H1 (cell line): ENCODE results near the gene CALHM2. TPM values are rescaled to one million over a fixed set of nuclear protein-coding genes. Genes with fewer than 3 reads are reported as not detected.
A peak's percentile ranks its signal among the peaks of the same experiment; 100 is the strongest.

ENCODE experiments used
- BCL11A ChIP-seq, 2 experiments: IDR thresholded peaks; one replicate each; pipeline ENCODE4 v1.6.1; 2011; ENCODE audit warnings: low read depth in 2 of 2, low read length in 2 of 2, mild to moderate bottlenecking in 2 of 2
- CHD1 ChIP-seq: IDR thresholded peaks from 2 replicates; pipeline ENCODE4 v1.6.1; 2012; ENCODE audit warnings: low read depth, low read length, improper control_type of control experiment
- CTBP2 ChIP-seq: IDR thresholded peaks from 2 replicates; pipeline ENCODE4 v1.7.0; 2011; ENCODE audit warnings: borderline replicate concordance, mild to moderate bottlenecking, moderate library complexity, mixed read lengths, low read length; ENCODE audit not compliant: insufficient read depth, insufficient read length
- EP300 ChIP-seq, 2 experiments: IDR thresholded peaks; 1 replicate in 1 of 2; 2 replicates in 1 of 2; pipeline ENCODE4 v1.6.1; 2011 to 2012; ENCODE audit warnings: low read depth in 2 of 2, low read length in 2 of 2, mild to moderate bottlenecking in 2 of 2, borderline replicate concordance in 1 of 2, inconsistent platforms in 1 of 2, moderate library complexity in 1 of 2
- EZH2 ChIP-seq: fragments of 200-600 bp; sonication (generic); IDR thresholded peaks from 2 replicates; pipeline ENCODE4 v1.7.1; 2012; ENCODE audit warnings: low read depth, mild to moderate bottlenecking, moderate library complexity, low read length, inconsistent platforms; ENCODE audit not compliant: severe bottlenecking
- HDAC6 ChIP-seq: IDR thresholded peaks from one replicate; pipeline ENCODE4 v1.7.1; 2012; ENCODE audit warnings: low read depth, mild to moderate bottlenecking, inconsistent platforms, low read length, moderate library complexity
- JUN ChIP-seq: IDR thresholded peaks from 2 replicates; pipeline ENCODE4 v1.6.1; 2011; ENCODE audit warnings: low read depth, mild to moderate bottlenecking, improper control_type of control experiment, low read length
- KDM5A ChIP-seq: fragments of 200-600 bp; IDR thresholded peaks from 2 replicates; pipeline ENCODE4 v1.7.1; 2012; ENCODE audit warnings: mild to moderate bottlenecking, low read length, inconsistent platforms, mixed read lengths
- NRF1 ChIP-seq: IDR thresholded peaks from 2 replicates; pipeline ENCODE4 v1.6.1; 2011; ENCODE audit warnings: mild to moderate bottlenecking, low read depth, low read length, improper control_type of control experiment
- RAD21 ChIP-seq, 2 experiments: IDR thresholded peaks in 1 of 2; conservative IDR thresholded peaks in 1 of 2; 2 replicates each; pipeline ENCODE4 v1.6.1; 2011; ENCODE audit warnings: low read depth in 2 of 2, low read length in 2 of 2, improper control_type of control experiment in 1 of 2, inconsistent platforms in 1 of 2, mild to moderate bottlenecking in 1 of 2, moderate library complexity in 1 of 2
- RNF2 ChIP-seq: fragments of 200-900, 300-1000 bp; sonication (generic); IDR thresholded peaks from 2 replicates; pipeline ENCODE4 v1.7.1; 2016; ENCODE audit warnings: borderline replicate concordance, low read depth, mild to moderate bottlenecking, antibody characterized with exemption, low read length; ENCODE audit not compliant: poor library complexity, severe bottlenecking; ENCODE audit errors: missing control alignments
- SIN3A ChIP-seq, 2 experiments: IDR thresholded peaks in 1 of 2; conservative IDR thresholded peaks in 1 of 2; 2 replicates each; pipeline ENCODE4 v1.6.1; 2011 to 2012; ENCODE audit warnings: low read length in 2 of 2, improper control_type of control experiment in 1 of 2, low read depth in 1 of 2, mild to moderate bottlenecking in 1 of 2
- SP4 ChIP-seq: IDR thresholded peaks from 2 replicates; pipeline ENCODE4 v1.6.1; 2012; ENCODE audit warnings: low read length, inconsistent platforms
- TBP ChIP-seq: IDR thresholded peaks from 2 replicates; pipeline ENCODE4 v1.6.1; 2011; ENCODE audit warnings: low read depth, low read length, improper control_type of control experiment
- polyA plus RNA-seq, 7 experiments: library from polyadenylated mRNA; depleted of rRNA in 3 of 7; stranded (reverse) in 5 of 7; unstranded in 2 of 7; fragments of >200 nt in 5 of 7; fragments of 200-250 nt in 2 of 7; gene quantifications; 1 replicate in 5 of 7; 2 replicates in 1 of 7; 4 replicates in 1 of 7; pipeline versions ENCODE4 v1.2.1 to v1.2.3, GENCODE V29; 2011 to 2013; ENCODE audit warnings: missing spikeins in 2 of 7, mixed read lengths in 2 of 7
- total RNA-seq: library from RNA; stranded (reverse); fragmentation: NEBNext Ultra II Directional; extraction: Animal tissue kit (Norgen Biotek cat#: 25700); gene quantifications from 2 replicates; pipeline ENCODE4 v1.2.1, GENCODE V29; 2021
- TF ChIP-seq, protein P1 (sequence below): IDR thresholded peaks from 2 replicates; pipeline ENCODE4 v1.6.1; 2011; ENCODE audit warnings: low read length, improper control_type of control experiment
- TF ChIP-seq, protein P2 (sequence below): IDR thresholded peaks from 2 replicates; pipeline ENCODE4 v1.6.1; 2011; ENCODE audit warnings: low read depth, mild to moderate bottlenecking, low read length; ENCODE audit not compliant: insufficient read depth
- TF ChIP-seq, protein P3 (sequence below): IDR thresholded peaks from 2 replicates; pipeline ENCODE4 v1.6.1; 2012; ENCODE audit warnings: inconsistent platforms

The CALHM2 gene
- total and polyA plus RNA-seq, 2 of the 8 experiments (the other 6 are each of a cell fraction or from before 2014, with no cell fraction given) = 1.2 to 2.4 TPM

DNA sequence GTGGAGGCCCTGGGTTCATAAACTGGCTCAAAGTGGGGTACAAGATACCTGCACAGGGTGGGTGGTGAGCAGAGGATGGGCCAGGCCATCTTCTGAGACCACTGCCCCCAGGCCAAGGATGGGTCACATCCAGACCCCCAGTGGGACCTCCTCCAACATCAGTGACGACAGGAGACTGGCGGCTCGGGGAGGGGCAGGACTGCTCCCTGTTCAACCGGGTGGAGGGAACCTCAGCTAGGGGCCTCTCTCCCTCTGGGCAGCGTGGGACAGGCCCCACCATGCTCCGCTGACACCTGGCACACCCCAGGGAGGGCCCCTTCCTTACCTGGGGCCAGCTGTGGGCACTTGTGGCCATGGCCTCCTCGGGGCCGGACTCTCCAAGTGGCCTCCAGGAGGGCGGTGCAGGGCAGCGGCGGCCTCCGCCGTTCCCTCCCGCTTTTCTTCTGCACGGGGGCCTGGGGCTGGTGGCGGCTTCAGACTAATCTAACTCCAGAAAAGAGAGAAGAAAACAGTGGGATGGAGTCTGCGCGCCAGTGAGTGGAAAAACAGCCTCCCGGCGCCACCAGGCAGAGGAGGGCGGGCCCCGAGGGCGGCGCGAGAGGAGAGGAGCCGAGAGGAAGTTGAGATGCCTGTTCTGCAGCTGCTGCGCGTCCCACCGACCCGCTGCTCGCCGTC is at the start of gene CALHM2 (continued):
- TF ChIP-seq KDM5A (no peak), CTBP2 (no peak), RAD21 (IDR thresholded peaks at IDR 0.05 in 1 of 2, conservative IDR thresholded peaks at IDR 0.05 in 1 of 2; ENCODE audit: low read depth in 2 of 2, low read length in 2 of 2) (0 out of 4 replicates have a peak, but pooled peaks of 1 of the 2 experiments have one; percentile 7), EP300 (IDR thresholded peaks at IDR 0.05; ENCODE audit: borderline replicate concordance in 1 of 2, low read depth in 2 of 2, low read length in 2 of 2) (no peak), CHD1 (no peak), TBP (no peak), HDAC6 (no peak), NRF1 (no peak), SIN3A (conservative IDR thresholded peaks at IDR 0.05 in 1 of 2, IDR thresholded peaks at IDR 0.05 in 1 of 2; ENCODE audit: low read depth in 1 of 2, low read length in 2 of 2) (0 out of 4 replicates have a peak, but pooled peaks of 1 of the 2 experiments have one; percentile 35), BCL11A (IDR thresholded peaks at IDR 0.05; ENCODE audit: low read depth in 2 of 2, low read length in 2 of 2) (no peak), JUN (no peak), SP4 (no peak), RNF2 (no peak), EZH2 (peak; percentile 15)
- TF ChIP-seq, protein P1, sequence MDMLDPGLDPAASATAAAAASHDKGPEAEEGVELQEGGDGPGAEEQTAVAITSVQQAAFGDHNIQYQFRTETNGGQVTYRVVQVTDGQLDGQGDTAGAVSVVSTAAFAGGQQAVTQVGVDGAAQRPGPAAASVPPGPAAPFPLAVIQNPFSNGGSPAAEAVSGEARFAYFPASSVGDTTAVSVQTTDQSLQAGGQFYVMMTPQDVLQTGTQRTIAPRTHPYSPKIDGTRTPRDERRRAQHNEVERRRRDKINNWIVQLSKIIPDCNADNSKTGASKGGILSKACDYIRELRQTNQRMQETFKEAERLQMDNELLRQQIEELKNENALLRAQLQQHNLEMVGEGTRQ = no peak
- TF ChIP-seq, protein P2, sequence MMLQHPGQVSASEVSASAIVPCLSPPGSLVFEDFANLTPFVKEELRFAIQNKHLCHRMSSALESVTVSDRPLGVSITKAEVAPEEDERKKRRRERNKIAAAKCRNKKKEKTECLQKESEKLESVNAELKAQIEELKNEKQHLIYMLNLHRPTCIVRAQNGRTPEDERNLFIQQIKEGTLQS = no peak
- TF ChIP-seq, protein P3, sequence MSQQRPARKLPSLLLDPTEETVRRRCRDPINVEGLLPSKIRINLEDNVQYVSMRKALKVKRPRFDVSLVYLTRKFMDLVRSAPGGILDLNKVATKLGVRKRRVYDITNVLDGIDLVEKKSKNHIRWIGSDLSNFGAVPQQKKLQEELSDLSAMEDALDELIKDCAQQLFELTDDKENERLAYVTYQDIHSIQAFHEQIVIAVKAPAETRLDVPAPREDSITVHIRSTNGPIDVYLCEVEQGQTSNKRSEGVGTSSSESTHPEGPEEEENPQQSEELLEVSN = no peak; the same call in 1 of the 2 replicates
